Lung (tissue), 12 donors: ENCODE data around the gene ANXA9. TPM values are rescaled to one million over a fixed set of nuclear protein-coding genes. Genes with fewer than 3 reads are reported as not detected.

Source experiments
- ATAC-seq: fragments of 200-7000 bp; cut with Tn5 transposase; one replicate; pipeline ENCODE4 v1.9.1; 2020; ENCODE audit warnings: moderate number of reproducible peaks; ENCODE audit not compliant: insufficient read depth, low FRiP score
- DNase-seq, 3 donors: peaks; one replicate each; pipeline ENCODE4 v3.0.0-alpha.2; 2013 to 2017
- H3K27ac ChIP-seq, 2 donors: one replicate each; pipeline ENCODE4 v1.5.1; 2013; ENCODE audit warnings: mild to moderate bottlenecking in 2 of 2, moderate library complexity in 2 of 2, control low read depth in 1 of 2, inconsistent platforms in 1 of 2, low read depth in 1 of 2, low read length in 1 of 2
- H3K27me3 ChIP-seq, 3 donors: one replicate each; pipeline ENCODE4 v1.5.1; 2013; ENCODE audit warnings: low read length in 2 of 3; ENCODE audit not compliant: control insufficient read depth in 3 of 3, insufficient read depth in 3 of 3
- H3K36me3 ChIP-seq, 4 donors: one replicate each; pipeline ENCODE4 v1.5.1; 2013; ENCODE audit warnings: low read length in 4 of 4, mild to moderate bottlenecking in 1 of 4, moderate library complexity in 1 of 4; ENCODE audit not compliant: control insufficient read depth in 4 of 4, insufficient read depth in 4 of 4
- H3K4me1 ChIP-seq, 5 donors: one replicate each; pipeline ENCODE4 v1.5.1; 2013; ENCODE audit warnings: low read length in 5 of 5, mild to moderate bottlenecking in 2 of 5, moderate library complexity in 1 of 5; ENCODE audit not compliant: control insufficient read depth in 5 of 5, insufficient read depth in 5 of 5
- H3K4me3 ChIP-seq: one replicate; pipeline ENCODE4 v1.5.1; 2013; ENCODE audit warnings: mild to moderate bottlenecking, control low read depth, moderate library complexity
- H3K9ac ChIP-seq, 2 donors: one replicate each; pipeline ENCODE4 v1.5.1; 2013; ENCODE audit warnings: low read length in 2 of 2, control low read depth in 1 of 2; ENCODE audit not compliant: insufficient read depth in 1 of 2
- H3K9me3 ChIP-seq, 4 donors: one replicate each; pipeline ENCODE4 v1.5.1; 2013; ENCODE audit warnings: low read length in 3 of 4, mild to moderate bottlenecking in 1 of 4, moderate library complexity in 1 of 4; ENCODE audit not compliant: control insufficient read depth in 4 of 4, insufficient read depth in 3 of 4
- CTCF ChIP-seq: IDR thresholded peaks from 2 replicates; pipeline ENCODE4 v1.5.1; 2012; ENCODE audit warnings: mild to moderate bottlenecking; ENCODE audit errors: control extremely low read depth, extremely low read depth
- WGBS, 2 donors: extraction: QIAGEN DNeasy Blood & Tissue Kit; methylation state at CpG; one replicate each; pipeline ENCODE4 v1.1.7; 2013; 5-methylcytosine and 5-hydroxymethylcytosine counted together
- polyA plus RNA-seq, 2 donors: library from polyadenylated mRNA; stranded (reverse); fragments of 200-250 nt; gene quantifications; one replicate each; pipeline ENCODE4 v1.2.1, GENCODE V29; 2013
- total RNA-seq, 2 donors: library from RNA; depleted of rRNA in 1 of 2; stranded (reverse); fragments of >200 nt in 1 of 2; gene quantifications; one replicate each; pipeline ENCODE4 v1.2.1, GENCODE V29; 2014 to 2021
- donor health status: control.
- donor health status: control.
- donor health status: Bipolar disorder and iron deficiency.
- donor health status: healthy.
- donor health status: DM: yes; HTN: yes; CAD: no.

The ANXA9 gene
- total and polyA plus RNA-seq, 4 donors: 0.37 to 1.3 (median 0.85) TPM

DNA sequence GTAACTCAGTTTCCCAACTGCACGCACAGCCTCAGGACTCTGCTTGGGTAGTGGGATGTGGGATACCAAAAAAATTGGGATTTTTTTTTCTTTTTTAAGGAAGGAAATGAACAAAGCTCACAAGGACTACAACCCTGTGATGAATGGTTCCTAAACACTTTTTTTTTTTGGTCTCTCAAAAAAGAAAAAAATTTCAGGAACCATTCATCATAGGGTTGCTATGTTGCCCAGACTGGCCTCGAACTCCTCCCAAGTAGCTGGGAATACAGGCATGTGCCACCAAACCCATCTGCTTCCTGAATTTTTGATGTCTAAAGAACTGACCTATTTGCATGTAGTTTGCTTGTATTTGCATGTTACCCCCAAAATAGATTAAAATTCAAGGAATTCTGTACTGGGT, 17.8 kb downstream of the ANXA9 start:
- Histone ChIP-seq H3K4me1 (peaks cover 3 to 14% (median 11%) of the 10 kb centered on the region in 5 donors), H3K27ac (no peak overlapping the region), H3K9me3 (no peaks in the 10 kb centered on the region), H3K4me3 (no peak overlapping the region), H3K9ac (no peak overlapping the region), H3K27me3 (no peaks in the 10 kb centered on the region), H3K36me3 (peaks cover 13 to 28% (median 27%) of the 10 kb centered on the region in 4 donors)
- 60 to 78% methylated on average over 2 of the region's 2 CpGs for WGBS, 2 donors
- TF ChIP-seq CTCF: no peak
- no peak for DNase-seq
- no peak for ATAC-seq

GRCh38 chr1:151000408-151000807, 18.3 kb downstream of the ANXA9 start:
- Histone ChIP-seq H3K4me1 (peaks cover 3 to 19% (median 11%) of the 10 kb centered on the region in 5 donors), H3K9ac (no peak overlapping the region), H3K27ac (no peak overlapping the region), H3K9me3 (no peaks in the 10 kb centered on the region), H3K36me3 (peaks cover 13 to 28% (median 27%) of the 10 kb centered on the region in 4 donors), H3K27me3 (no peaks in the 10 kb centered on the region), H3K4me3 (no peak overlapping the region)
- ATAC-seq (no peak), DNase-seq (no peak)
- 97 to 98% methylated on average over 3 of the region's 3 CpGs for WGBS, 2 donors
- no peak for TF ChIP-seq CTCF

DNA sequence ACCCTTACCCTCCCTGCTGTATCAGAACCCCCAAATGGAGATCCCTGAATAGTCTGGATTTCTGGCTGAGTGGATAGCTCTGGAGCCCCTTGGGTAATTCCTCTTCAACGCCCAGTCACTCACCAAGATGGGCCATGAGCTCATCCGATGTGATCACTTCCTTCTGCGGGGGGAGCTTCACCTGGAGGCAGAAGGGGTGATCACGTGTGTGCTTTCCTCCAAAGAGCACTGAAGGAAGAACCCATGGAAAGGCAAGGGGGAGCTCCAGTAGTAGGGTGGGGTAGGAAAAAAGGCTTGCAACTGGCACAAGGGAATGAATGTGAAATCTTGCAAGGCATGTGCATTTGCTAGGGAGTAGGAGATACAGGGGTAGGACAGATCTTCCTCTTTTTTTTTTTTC, 19.5 kb downstream of the ANXA9 start:
- no peak overlapping the region for H3K4me3 ChIP-seq
- H3K9ac ChIP-seq: no peak overlapping the region
- no peak for TF ChIP-seq CTCF
- peaks cover 3 to 28% (median 11%) of the 10 kb centered on the region in 5 donors for H3K4me1 ChIP-seq
- no peaks in the 10 kb centered on the region for H3K9me3 ChIP-seq
- ATAC-seq (no peak), DNase-seq (no peak)
- peaks cover 13 to 28% (median 27%) of the 10 kb centered on the region in 4 donors for H3K36me3 ChIP-seq
- H3K27me3 ChIP-seq: no peaks in the 10 kb centered on the region
- no peak overlapping the region for H3K27ac ChIP-seq
- WGBS, 2 donors: 27 to 66% methylated on average over 4 of the region's 4 CpGs

- no peak overlapping the region for H3K27ac ChIP-seq
- H3K9ac ChIP-seq: no peak overlapping the region
- no peak for TF ChIP-seq CTCF
- no peaks in the 10 kb centered on the region for H3K27me3 ChIP-seq
- H3K9me3 ChIP-seq: no peaks in the 10 kb centered on the region
- WGBS, 2 donors: 46 to 79% methylated on average over 3 of the region's 3 CpGs
- H3K4me1 ChIP-seq: peaks cover 3 to 32% (median 13%) of the 10 kb centered on the region in 5 donors
- no peak overlapping the region for H3K4me3 ChIP-seq
- no peak for DNase-seq
- peaks cover 13 to 26% (median 24%) of the 10 kb centered on the region in 4 donors for H3K36me3 ChIP-seq
- ATAC-seq: no peak
Observed at GRCh38 chr1:151002051-151002450, 20.0 kb downstream of the ANXA9 start.
